IMR-90 (cell line): ENCODE data around the gene TIMM50. TPM values are rescaled to one million over a fixed set of nuclear protein-coding genes. Genes with fewer than 3 reads are reported as not detected.

Experiments
- ATAC-seq: fragments of 200-7000 bp; cut with Tn5 transposase; 2 replicates; pipeline ENCODE4 v1.9.1; 2020; ENCODE audit warnings: low read depth, mild to moderate bottlenecking, moderate library complexity
- BruUV-seq: library from RNA; stranded (reverse); fragments of 400-500 nt; replicated peaks from 2 replicates; lab custom pipeline; 2021; lab: Mats Ljungman, UMichigan
- CTCF ChIA-PET: fragments of 300-600 bp; formaldehyde crosslinking; extraction: SDS; loops from one replicate; lab custom pipeline; 2021; ENCODE audit warnings: antibody characterized with exemption; lab: Yijun Ruan, JAX
- POLR2A ChIA-PET: fragments of 300-600 bp; sonication (Branson Sonifier 250); formaldehyde crosslinking; loops from one replicate; lab custom pipeline; 2022; ENCODE audit warnings: antibody characterized with exemption; ENCODE audit not compliant: unreplicated experiment; lab: Charles Lee
- DNase-seq: peaks from one replicate; pipeline ENCODE4 v3.0.0; 2013
- H2AFZ ChIP-seq: replicated peaks from 2 replicates; pipeline ENCODE3; 2013; ENCODE audit warnings: low read length, mild to moderate bottlenecking; ENCODE audit not compliant: poor library complexity
- H2AK5ac ChIP-seq: 2 replicates; pipeline ENCODE4 v1.6.1; 2013; ENCODE audit warnings: low read depth, low read length, inconsistent platforms
- H2AK9ac ChIP-seq: replicated peaks from 2 replicates; pipeline ENCODE3; 2013; ENCODE audit warnings: mild to moderate bottlenecking, low read depth, low read length, moderate library complexity; ENCODE audit not compliant: poor library complexity
- H2BK120ac ChIP-seq: 2 replicates; pipeline ENCODE4 v1.6.1; 2013; ENCODE audit warnings: low read depth, low read length, inconsistent platforms
- H2BK15ac ChIP-seq: 3 replicates; pipeline ENCODE4 v1.6.1; 2013; ENCODE audit warnings: low read depth, low read length, inconsistent platforms
- H2BK20ac ChIP-seq: 2 replicates; pipeline ENCODE4 v1.6.1; 2013; ENCODE audit warnings: low read depth, mild to moderate bottlenecking, inconsistent platforms, low read length, moderate library complexity
- H2BK5ac ChIP-seq: 2 replicates; pipeline ENCODE4 v1.6.1; 2013; ENCODE audit warnings: mild to moderate bottlenecking, low read depth, low read length, inconsistent platforms; ENCODE audit not compliant: poor library complexity, severe bottlenecking
- H3K14ac ChIP-seq: replicated peaks from 2 replicates; pipeline ENCODE4 v1.6.1; 2013; ENCODE audit warnings: low read depth, low read length, inconsistent platforms
- H3K18ac ChIP-seq: 2 replicates; pipeline ENCODE4 v1.6.1; 2013; ENCODE audit warnings: low read depth, low read length, control low read depth
- H3K23ac ChIP-seq: 2 replicates; pipeline ENCODE4 v1.6.1; 2013; ENCODE audit warnings: low read depth, low read length, inconsistent platforms
- H3K27ac ChIP-seq: 2 replicates; pipeline ENCODE4 v1.5.1; 2013; ENCODE audit warnings: mild to moderate bottlenecking, control low read depth, low read length; ENCODE audit not compliant: insufficient read depth
- H3K27me3 ChIP-seq: 2 replicates; pipeline ENCODE4 v1.6.1; 2013; ENCODE audit warnings: low read length; ENCODE audit not compliant: control insufficient read depth, insufficient read depth
- H3K36me3 ChIP-seq: 2 replicates; pipeline ENCODE4 v1.6.1; 2013; ENCODE audit warnings: low read length, mixed read lengths; ENCODE audit not compliant: control insufficient read depth, insufficient read depth
- H3K4ac ChIP-seq: 2 replicates; pipeline ENCODE4 v1.6.1; 2013; ENCODE audit warnings: low read depth, low read length, inconsistent platforms
- H3K4me1 ChIP-seq: 2 replicates; pipeline ENCODE4 v1.6.1; 2013; ENCODE audit warnings: low read length, mixed read lengths; ENCODE audit not compliant: control insufficient read depth, insufficient read depth
- H3K4me2 ChIP-seq: 2 replicates; pipeline ENCODE4 v1.6.1; 2013; ENCODE audit warnings: low read depth, mild to moderate bottlenecking, control low read depth, low read length, moderate library complexity
- H3K4me3 ChIP-seq: 2 replicates; pipeline ENCODE4 v1.5.1; 2013; ENCODE audit warnings: low read depth, mild to moderate bottlenecking, control low read depth, low read length, moderate library complexity; ENCODE audit not compliant: insufficient read depth
- H3K56ac ChIP-seq: 2 replicates; pipeline ENCODE4 v1.6.1; 2013; ENCODE audit warnings: low read length, inconsistent platforms; ENCODE audit not compliant: insufficient read depth; ENCODE audit errors: extremely low read depth
- H3K79me1 ChIP-seq, 2 experiments: 2 replicates each; pipeline ENCODE4 v1.6.1; 2013; ENCODE audit warnings: low read length in 2 of 2, inconsistent platforms in 1 of 2, low read depth in 1 of 2
- H3K9ac ChIP-seq: 2 replicates; pipeline ENCODE4 v1.6.1; 2013; ENCODE audit warnings: low read depth, low read length, control low read depth
- H3K9me1 ChIP-seq: 2 replicates; pipeline ENCODE4 v1.6.1; 2013; ENCODE audit warnings: low read length, inconsistent platforms; ENCODE audit not compliant: insufficient read depth
- H3K9me3 ChIP-seq: 2 replicates; pipeline ENCODE4 v1.6.1; 2013; ENCODE audit warnings: low read length; ENCODE audit not compliant: control insufficient read depth, insufficient read depth
- H4K20me1 ChIP-seq: 2 replicates; pipeline ENCODE4 v1.6.1; 2013; ENCODE audit warnings: low read length, inconsistent platforms; ENCODE audit not compliant: insufficient read depth
- H4K5ac ChIP-seq: 2 replicates; pipeline ENCODE4 v1.6.1; 2013; ENCODE audit warnings: mild to moderate bottlenecking, low read depth, low read length, control low read depth
- H4K8ac ChIP-seq, 2 experiments: 2 replicates each; pipeline ENCODE4 v1.6.1; 2013; ENCODE audit warnings: low read depth in 2 of 2, low read length in 2 of 2, control low read depth in 1 of 2, inconsistent platforms in 1 of 2
- H4K91ac ChIP-seq: 2 replicates; pipeline ENCODE4 v1.6.1; 2013; ENCODE audit warnings: low read depth, low read length, inconsistent platforms; ENCODE audit not compliant: insufficient read depth
- BHLHE40 ChIP-seq: fragments of 150-350 bp; IDR thresholded peaks from 2 replicates; pipeline ENCODE4 v1.6.1; 2016; ENCODE audit warnings: mild to moderate bottlenecking, low read depth, low read length
- CHD1 ChIP-seq: IDR thresholded peaks from 2 replicates; pipeline ENCODE4 v1.6.1; 2012; ENCODE audit warnings: low read depth, low read length, improper control_type of control experiment
- POLR2A ChIP-seq: IDR thresholded peaks from 2 replicates; pipeline ENCODE4 v1.6.1; 2012; ENCODE audit warnings: mild to moderate bottlenecking, low read depth, low read length
- RAD21 ChIP-seq: IDR thresholded peaks from 2 replicates; pipeline ENCODE4 v1.6.1; 2012; ENCODE audit warnings: low read length, improper control_type of control experiment
- RCOR1 ChIP-seq: IDR thresholded peaks from 2 replicates; pipeline ENCODE4 v1.6.1; 2012; ENCODE audit warnings: mild to moderate bottlenecking, low read length, improper control_type of control experiment; ENCODE audit not compliant: insufficient replicate concordance
- SMC3 ChIP-seq: fragments of 150-350 bp; IDR thresholded peaks from 2 replicates; pipeline ENCODE4 v1.6.1; 2016; ENCODE audit warnings: low read depth, mild to moderate bottlenecking, antibody characterized with exemption, low read length, moderate library complexity
- WGBS, 2 experiments: methylation state at CpG; one replicate each; pipeline versions ENCODE4 v1.1.5 to v1.1.7; 2013; ENCODE audit warnings: missing lambda C conversion rate in 2 of 2; ENCODE audit not compliant: insufficient read length in 1 of 2; ENCODE audit errors: extremely low coverage in 2 of 2; 5-methylcytosine and 5-hydroxymethylcytosine counted together
- dilution Hi-C: fragments of 300-500 bp; cut with HindIII; formaldehyde crosslinking; loops from one replicate; pipeline ENCODE4 v1.14.3; 2018; ENCODE audit warnings: low sequenced_read_pairs; ENCODE audit not compliant: unreplicated experiment
- in situ Hi-C: fragments of 300-500 bp; cut with MboI; formaldehyde crosslinking; loops from 3 replicates; pipeline ENCODE4 v1.14.3; 2019; ENCODE audit warnings: low sequenced_read_pairs, inconsistent platforms, mixed read lengths
- intact Hi-C: fragments of 100-400 bp; cut with micrococcal nuclease; formaldehyde crosslinking; loops from 2 replicates; pipeline ENCODE4 v1.10.0; 2022
- polyA plus RNA-seq, 3 experiments: library from polyadenylated mRNA; depleted of rRNA; stranded (reverse); fragments of >200 nt; gene quantifications; 2 replicates each; pipeline ENCODE4 v1.2.3, GENCODE V29; 2012; ENCODE audit warnings: low replicate concordance in 1 of 3
- total RNA-seq: library from RNA; depleted of rRNA; stranded (reverse); fragments of >200 nt; gene quantifications from 2 replicates; pipeline ENCODE4 v1.2.3, GENCODE V29; 2012
- TF ChIP-seq, protein P1 (sequence below): conservative IDR thresholded peaks from 2 replicates; pipeline ENCODE4 v1.5.1; 2012; ENCODE audit warnings: mild to moderate bottlenecking, low read depth, low read length, improper control_type of control experiment

The TIMM50 gene
- total and polyA plus RNA-seq, 2 of the 4 experiments (the other 2 are of a cell fraction), result 52.0 to 76.8 TPM

DNA sequence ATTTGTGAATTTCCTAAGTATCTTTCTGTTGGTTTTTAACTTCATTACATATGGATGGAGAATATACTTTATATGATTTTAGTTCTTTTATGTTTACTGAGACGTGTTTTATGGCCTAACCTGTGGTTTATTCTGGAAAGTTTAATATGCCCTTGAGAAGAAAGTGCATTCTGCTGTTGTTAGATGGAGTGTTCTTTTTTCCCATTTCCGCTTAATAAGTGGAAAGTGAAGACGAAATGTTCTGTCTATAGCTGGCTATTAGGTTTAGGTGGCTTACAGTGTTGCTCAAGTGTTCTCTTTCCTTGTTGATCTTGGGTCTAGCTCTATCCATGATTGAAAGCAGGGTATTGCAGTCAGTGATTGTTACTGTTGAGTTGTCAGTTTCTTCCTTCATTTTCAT is 17.2 kb upstream of the TIMM50 start:
- Histone ChIP-seq H3K9me3 (no peaks in the 10 kb centered on the region), H3K27ac (no peak overlapping the region), H3K4ac (no peak overlapping the region), H2AFZ (no peak overlapping the region), H3K9me1 (no peaks in the 10 kb centered on the region), H4K20me1 (peaks cover 16% of the 10 kb centered on the region), H3K9ac (no peak overlapping the region), H3K14ac (no peak overlapping the region), H3K56ac (no peak overlapping the region), H2BK15ac (no peak overlapping the region), H2BK120ac (no peak overlapping the region), H3K27me3 (no peaks in the 10 kb centered on the region), H3K36me3 (peaks cover 68% of the 10 kb centered on the region), H2AK9ac (no peak overlapping the region), H3K18ac (no peak overlapping the region), H4K8ac (no peak overlapping the region), H2BK5ac (no peak overlapping the region), H4K5ac (no peak overlapping the region), H3K23ac (no peak overlapping the region), H2AK5ac (no peak overlapping the region), H3K4me3 (no peak overlapping the region), H2BK20ac (no peak overlapping the region), H3K79me1 (peaks cover 18 to 36% of the 10 kb centered on the region in 2 experiments), H3K4me1 (no peaks in the 10 kb centered on the region), H4K91ac (no peak overlapping the region), H3K4me2 (no peak overlapping the region)
- TF ChIP-seq BHLHE40 (no peak), POLR2A (no peak), SMC3 (no peak), RCOR1 (no peak), CHD1 (no peak), RAD21 (no peak)
- TF ChIP-seq, protein P1, sequence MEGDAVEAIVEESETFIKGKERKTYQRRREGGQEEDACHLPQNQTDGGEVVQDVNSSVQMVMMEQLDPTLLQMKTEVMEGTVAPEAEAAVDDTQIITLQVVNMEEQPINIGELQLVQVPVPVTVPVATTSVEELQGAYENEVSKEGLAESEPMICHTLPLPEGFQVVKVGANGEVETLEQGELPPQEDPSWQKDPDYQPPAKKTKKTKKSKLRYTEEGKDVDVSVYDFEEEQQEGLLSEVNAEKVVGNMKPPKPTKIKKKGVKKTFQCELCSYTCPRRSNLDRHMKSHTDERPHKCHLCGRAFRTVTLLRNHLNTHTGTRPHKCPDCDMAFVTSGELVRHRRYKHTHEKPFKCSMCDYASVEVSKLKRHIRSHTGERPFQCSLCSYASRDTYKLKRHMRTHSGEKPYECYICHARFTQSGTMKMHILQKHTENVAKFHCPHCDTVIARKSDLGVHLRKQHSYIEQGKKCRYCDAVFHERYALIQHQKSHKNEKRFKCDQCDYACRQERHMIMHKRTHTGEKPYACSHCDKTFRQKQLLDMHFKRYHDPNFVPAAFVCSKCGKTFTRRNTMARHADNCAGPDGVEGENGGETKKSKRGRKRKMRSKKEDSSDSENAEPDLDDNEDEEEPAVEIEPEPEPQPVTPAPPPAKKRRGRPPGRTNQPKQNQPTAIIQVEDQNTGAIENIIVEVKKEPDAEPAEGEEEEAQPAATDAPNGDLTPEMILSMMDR, result no peak
- WGBS, 2 experiments, result 44% methylated on average over 1 of the region's 3 CpGs; no CpG with 5 or more reads in 1 of the 2 experiments
- DNase-seq, result no peak
- ChIA-PET CTCF (no interaction called here), POLR2A (no interaction called here)
- BruUV-seq, result no TSS peak
- no peak for ATAC-seq
- intact Hi-C loops, result no loop called here
- dilution Hi-C loops, result no loop called here
- in situ Hi-C loops, result no loop called here
